ENCODE results near the gene CTXN2. TPM values are rescaled to one million over a fixed set of nuclear protein-coding genes. Genes with fewer than 3 reads are reported as not detected.

CTXN2 gene
- total and polyA plus RNA-seq, 9 donors = not detected

- no peaks in the 10 kb centered on the region for H3K4me1 ChIP-seq (ENCODE audit: control insufficient read depth, insufficient read depth, low read length)
- no peak for DNase-seq
- no peaks in the 10 kb centered on the region for H3K9me3 ChIP-seq (replicated peaks; ENCODE audit: control insufficient read depth, low read depth, low read length)
- no peaks in the 10 kb centered on the region for H3K27me3 ChIP-seq (ENCODE audit: control insufficient read depth, insufficient read depth, low read length)
- no CpG with 5 or more reads among the region's 1 CpG for WGBS (ENCODE audit: insufficient coverage)
- H3K4me3 ChIP-seq (ENCODE audit: low read length) = no peak within 1 kb of the TSS
- no peaks in the 10 kb centered on the region for H3K36me3 ChIP-seq (ENCODE audit: control insufficient read depth, insufficient read depth, low read length)
- H3K27ac ChIP-seq (ENCODE audit: low read length) = no peak within 1 kb of the TSS
Measured at GRCh38 chr15:48205981-48206380, 14.5 kb downstream of the CTXN2 start, which contains the start of gene SLC12A1. Gene SLC12A1, plus strand, starts transcription at chr15:48206302. Its CDS starts 1,418 bp downstream, at chr15:48207720.

DNA sequence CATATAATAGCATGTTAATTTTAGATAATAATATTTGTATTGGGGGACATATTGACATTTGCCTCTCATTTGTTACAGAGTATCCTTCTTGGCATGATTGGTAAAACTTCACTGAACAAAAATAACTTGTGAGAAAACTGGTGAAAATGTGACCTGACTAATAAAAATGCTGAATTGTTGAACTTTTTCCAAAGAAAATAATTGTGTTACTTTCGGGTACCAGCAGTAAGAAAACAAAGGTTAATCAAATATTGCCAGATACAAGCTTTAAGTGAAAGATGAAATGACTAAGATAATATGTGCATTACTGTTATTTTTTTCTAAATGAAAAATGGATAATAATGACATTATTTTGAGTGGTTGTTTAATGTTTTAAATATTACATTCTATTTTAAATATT, 29.8 kb downstream of the CTXN2 start:
- no peaks in the 10 kb centered on the region for H3K4me1 ChIP-seq (ENCODE audit: control insufficient read depth, insufficient read depth, low read length)
- no peaks in the 10 kb centered on the region for H3K27me3 ChIP-seq (ENCODE audit: control insufficient read depth, insufficient read depth, low read length)
- H3K27ac ChIP-seq (ENCODE audit: low read length) = no peak overlapping the region
- H3K4me3 ChIP-seq (ENCODE audit: low read length) = no peak overlapping the region
- no CpG with 5 or more reads among the region's 1 CpG for WGBS (ENCODE audit: insufficient coverage)
- DNase-seq = no peak
- H3K36me3 ChIP-seq (ENCODE audit: control insufficient read depth, insufficient read depth, low read length) = no peaks in the 10 kb centered on the region
- H3K9me3 ChIP-seq (replicated peaks; ENCODE audit: control insufficient read depth, low read depth, low read length) = no peaks in the 10 kb centered on the region

DNA sequence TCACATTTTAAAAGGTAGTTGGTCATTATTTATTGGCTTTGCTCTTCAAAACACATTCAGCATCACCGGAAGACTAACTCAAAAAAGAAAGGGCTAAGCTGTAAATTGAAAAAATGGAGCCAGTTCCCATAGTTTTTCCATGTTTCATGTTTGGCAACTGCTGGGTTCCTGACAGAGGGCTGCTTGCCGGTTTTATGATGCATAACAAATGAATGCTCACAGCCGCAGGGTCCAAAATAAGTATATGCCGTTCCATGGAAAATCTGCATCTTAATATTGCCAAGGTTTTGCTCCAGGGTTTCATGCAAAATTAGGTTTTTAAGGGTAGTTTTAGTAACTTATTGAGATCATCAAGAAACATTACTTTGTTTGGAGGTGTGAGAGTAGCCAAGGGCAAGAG, 30.4 kb downstream of the CTXN2 start:
- WGBS (ENCODE audit: insufficient coverage) = 59% methylated on average over 2 of the region's 4 CpGs
- DNase-seq = peak; percentile 21
- no peak overlapping the region for H3K4me3 ChIP-seq (ENCODE audit: low read length)

DNA sequence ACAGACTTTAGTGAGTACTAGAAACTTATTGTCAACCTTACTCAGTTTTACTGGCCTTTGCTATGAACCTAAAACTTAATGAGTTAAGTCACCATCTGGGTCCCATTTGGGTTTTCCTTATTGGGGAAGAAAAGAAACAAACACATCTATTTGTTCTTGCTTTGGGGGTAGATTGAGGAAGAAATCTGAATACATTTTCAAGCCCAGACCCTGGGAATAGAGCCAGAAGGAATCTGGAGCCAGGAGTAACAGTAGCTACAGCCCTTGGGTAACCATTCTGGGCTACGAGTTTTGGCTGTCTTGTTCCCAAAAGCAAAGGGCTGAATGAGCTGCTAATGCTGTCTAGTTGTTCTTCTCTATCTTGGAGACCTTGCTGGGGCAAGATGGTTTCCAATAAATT, 31.2 kb downstream of the CTXN2 start:
- no peak overlapping the region for H3K27ac ChIP-seq (ENCODE audit: low read length)
- no peaks in the 10 kb centered on the region for H3K9me3 ChIP-seq (replicated peaks; ENCODE audit: control insufficient read depth, low read depth, low read length)
- H3K4me1 ChIP-seq (ENCODE audit: control insufficient read depth, insufficient read depth, low read length) = no peaks in the 10 kb centered on the region
- DNase-seq = peak; percentile 30
- whole genome bisulfite sequencing (ENCODE audit: insufficient coverage) = 10% methylated on average over 1 of the region's 1 CpG
- H3K4me3 ChIP-seq (ENCODE audit: low read length) = no peak overlapping the region
- no peaks in the 10 kb centered on the region for H3K27me3 ChIP-seq (ENCODE audit: control insufficient read depth, insufficient read depth, low read length)
- no peaks in the 10 kb centered on the region for H3K36me3 ChIP-seq (ENCODE audit: control insufficient read depth, insufficient read depth, low read length)

More for the DNA sequence above, 30.4 kb downstream of the CTXN2 start:
- Histone ChIP-seq H3K27ac (ENCODE audit: low read length) (no peak overlapping the region), H3K9me3 (replicated peaks; ENCODE audit: control insufficient read depth, low read depth, low read length) (no peaks in the 10 kb centered on the region), H3K27me3 (ENCODE audit: control insufficient read depth, insufficient read depth, low read length) (no peaks in the 10 kb centered on the region), H3K36me3 (ENCODE audit: control insufficient read depth, insufficient read depth, low read length) (no peaks in the 10 kb centered on the region), H3K4me1 (ENCODE audit: control insufficient read depth, insufficient read depth, low read length) (no peaks in the 10 kb centered on the region)

DNA sequence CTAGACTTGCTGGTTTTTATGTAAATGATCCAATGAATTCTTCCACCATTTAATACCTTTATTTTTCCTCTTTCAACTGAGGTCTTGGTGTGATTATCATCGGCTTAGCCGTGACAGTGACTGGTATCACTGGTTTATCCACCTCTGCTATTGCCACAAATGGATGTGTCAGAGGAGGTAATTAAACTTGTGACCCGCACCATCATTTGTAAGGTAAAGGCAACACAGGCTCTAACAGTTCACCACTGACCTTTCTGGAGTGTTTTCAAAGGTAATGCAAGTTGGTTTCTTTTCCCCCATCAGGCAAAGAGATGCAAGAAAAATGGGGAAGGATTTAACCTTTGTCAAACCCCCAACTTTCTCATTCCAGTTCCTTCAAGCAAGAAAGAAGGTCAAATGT, 34.3 kb downstream of the CTXN2 start:
- H3K4me3 ChIP-seq (ENCODE audit: low read length) = no peak overlapping the region
- H3K27ac ChIP-seq (ENCODE audit: low read length) = no peak overlapping the region
- H3K4me1 ChIP-seq (ENCODE audit: control insufficient read depth, insufficient read depth, low read length) = no peaks in the 10 kb centered on the region
- no peaks in the 10 kb centered on the region for H3K27me3 ChIP-seq (ENCODE audit: control insufficient read depth, insufficient read depth, low read length)
- H3K9me3 ChIP-seq (replicated peaks; ENCODE audit: control insufficient read depth, low read depth, low read length) = no peaks in the 10 kb centered on the region
- no peak for DNase-seq
- WGBS (ENCODE audit: insufficient coverage) = 90% methylated on average over 2 of the region's 3 CpGs
- H3K36me3 ChIP-seq (ENCODE audit: control insufficient read depth, insufficient read depth, low read length) = no peaks in the 10 kb centered on the region

- Histone ChIP-seq H3K36me3 (ENCODE audit: control insufficient read depth, insufficient read depth, low read length) (no peaks in the 10 kb centered on the region), H3K4me3 (ENCODE audit: low read length) (no peak overlapping the region), H3K4me1 (ENCODE audit: control insufficient read depth, insufficient read depth, low read length) (no peaks in the 10 kb centered on the region), H3K9me3 (replicated peaks; ENCODE audit: control insufficient read depth, low read depth, low read length) (no peaks in the 10 kb centered on the region), H3K27me3 (ENCODE audit: control insufficient read depth, insufficient read depth, low read length) (no peaks in the 10 kb centered on the region), H3K27ac (ENCODE audit: low read length) (no peak overlapping the region)
- WGBS (ENCODE audit: insufficient coverage) = 69% methylated on average over 4 of the region's 5 CpGs
- no peak for DNase-seq
Measured at GRCh38 chr15:48230498-48230897, 39.0 kb downstream of the CTXN2 start.

DNA sequence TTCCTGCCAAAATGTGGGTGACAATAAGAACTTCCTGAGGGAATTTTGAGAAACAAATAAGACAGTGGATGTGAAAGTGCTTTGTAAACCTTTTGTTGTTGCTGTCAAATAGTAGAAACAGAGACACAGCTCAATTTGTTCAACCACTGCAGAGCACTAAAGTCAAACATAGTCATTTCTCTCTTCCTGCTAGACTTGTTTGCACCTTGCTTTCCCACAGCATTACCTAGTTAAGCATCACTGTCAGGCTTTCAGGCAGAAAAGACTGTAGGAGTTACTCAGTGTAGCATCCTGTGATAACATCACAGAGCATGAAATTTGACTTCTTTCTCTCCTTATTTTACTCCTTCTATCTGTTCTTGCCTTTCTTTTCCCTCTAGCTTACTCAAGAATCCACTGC, 41.8 kb downstream of the CTXN2 start:
- no peak overlapping the region for H3K27ac ChIP-seq (ENCODE audit: low read length)
- DNase-seq = no peak

GRCh38 chr15:48239334-48239733, 47.9 kb downstream of the CTXN2 start:
- no peaks in the 10 kb centered on the region for H3K27me3 ChIP-seq (ENCODE audit: control insufficient read depth, insufficient read depth, low read length)
- no peaks in the 10 kb centered on the region for H3K9me3 ChIP-seq (replicated peaks; ENCODE audit: control insufficient read depth, low read depth, low read length)
- no peaks in the 10 kb centered on the region for H3K4me1 ChIP-seq (ENCODE audit: control insufficient read depth, insufficient read depth, low read length)
- H3K27ac ChIP-seq (ENCODE audit: low read length) = no peak overlapping the region
- WGBS (ENCODE audit: insufficient coverage) = 100% methylated on average over 2 of the region's 4 CpGs
- no peak for DNase-seq
- no peak overlapping the region for H3K4me3 ChIP-seq (ENCODE audit: low read length)
- no peaks in the 10 kb centered on the region for H3K36me3 ChIP-seq (ENCODE audit: control insufficient read depth, insufficient read depth, low read length)

More for the DNA sequence above, 41.8 kb downstream of the CTXN2 start:
- Histone ChIP-seq H3K36me3 (ENCODE audit: control insufficient read depth, insufficient read depth, low read length) (no peaks in the 10 kb centered on the region), H3K4me3 (ENCODE audit: low read length) (no peak overlapping the region), H3K9me3 (replicated peaks; ENCODE audit: control insufficient read depth, low read depth, low read length) (no peaks in the 10 kb centered on the region), H3K27me3 (ENCODE audit: control insufficient read depth, insufficient read depth, low read length) (no peaks in the 10 kb centered on the region), H3K4me1 (ENCODE audit: control insufficient read depth, insufficient read depth, low read length) (no peaks in the 10 kb centered on the region)

DNA sequence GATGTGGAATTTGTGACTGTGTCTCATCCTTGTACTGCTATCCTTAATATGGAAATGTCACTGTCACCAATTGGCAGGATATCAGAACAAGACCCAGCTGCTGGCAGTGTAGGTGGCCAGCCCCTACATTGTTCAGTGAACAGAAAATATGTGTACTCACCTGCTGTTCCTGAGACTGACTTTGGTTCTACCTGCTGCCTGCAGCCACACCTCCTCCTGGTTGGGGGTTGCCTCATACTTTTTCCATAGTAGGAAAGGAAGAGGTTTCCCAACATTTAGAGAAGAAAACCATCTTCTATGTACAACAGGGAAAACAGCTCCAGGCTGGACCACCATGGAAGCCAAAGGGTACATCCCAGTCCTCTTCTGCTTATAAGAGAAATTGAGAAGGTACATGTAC, 50.5 kb downstream of the CTXN2 start:
- Histone ChIP-seq H3K36me3 (ENCODE audit: control insufficient read depth, insufficient read depth, low read length) (no peaks in the 10 kb centered on the region), H3K27me3 (ENCODE audit: control insufficient read depth, insufficient read depth, low read length) (no peaks in the 10 kb centered on the region), H3K9me3 (replicated peaks; ENCODE audit: control insufficient read depth, low read depth, low read length) (no peaks in the 10 kb centered on the region), H3K4me3 (ENCODE audit: low read length) (no peak overlapping the region), H3K27ac (ENCODE audit: low read length) (no peak overlapping the region), H3K4me1 (ENCODE audit: control insufficient read depth, insufficient read depth, low read length) (no peaks in the 10 kb centered on the region)
- no peak for DNase-seq

DNA sequence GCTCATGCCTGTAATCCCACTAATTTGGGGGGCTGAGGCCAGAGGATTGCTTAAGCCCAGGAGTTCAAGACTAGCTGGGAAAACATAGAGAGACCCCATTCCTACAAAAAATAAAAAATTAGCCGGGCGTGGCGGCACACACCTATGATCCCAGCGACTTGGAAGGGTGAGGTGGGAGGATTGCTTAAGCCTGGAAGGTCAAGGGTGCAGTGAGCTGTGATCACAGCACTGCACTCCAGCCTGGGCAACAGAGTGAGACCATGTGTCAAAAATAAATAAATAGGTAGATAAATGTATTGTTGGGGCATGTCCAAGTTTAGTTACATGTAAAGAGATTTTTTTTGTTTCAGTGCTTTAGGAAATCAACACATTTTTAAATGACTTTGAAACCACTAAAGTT, 51.1 kb downstream of the CTXN2 start:
- H3K4me3 ChIP-seq (ENCODE audit: low read length) = no peak overlapping the region
- WGBS (ENCODE audit: insufficient coverage) = 93% methylated on average over 3 of the region's 4 CpGs
- DNase-seq = no peak
- H3K27ac ChIP-seq (ENCODE audit: low read length) = no peak overlapping the region
- no peaks in the 10 kb centered on the region for H3K27me3 ChIP-seq (ENCODE audit: control insufficient read depth, insufficient read depth, low read length)
- no peaks in the 10 kb centered on the region for H3K4me1 ChIP-seq (ENCODE audit: control insufficient read depth, insufficient read depth, low read length)
- H3K9me3 ChIP-seq (replicated peaks; ENCODE audit: control insufficient read depth, low read depth, low read length) = no peaks in the 10 kb centered on the region
- H3K36me3 ChIP-seq (ENCODE audit: control insufficient read depth, insufficient read depth, low read length) = no peaks in the 10 kb centered on the region

DNA sequence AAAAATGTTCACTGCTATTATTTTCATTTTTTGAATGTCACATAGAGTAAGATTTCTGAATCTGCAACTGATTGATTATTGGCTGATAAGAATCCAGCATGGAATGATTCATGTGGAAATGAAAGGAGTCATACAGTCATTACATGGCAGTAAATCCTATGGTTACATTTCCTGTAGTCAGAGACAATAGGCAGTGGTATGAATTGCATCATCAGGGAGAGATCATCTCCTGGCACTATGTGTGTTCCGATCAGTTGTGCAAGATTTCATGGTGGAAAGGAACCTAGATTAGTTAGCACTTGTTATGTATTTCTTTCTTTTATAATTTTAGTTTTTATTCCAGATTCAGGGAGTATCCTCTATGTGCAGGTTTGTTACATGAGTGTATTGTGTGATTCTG, 53.5 kb downstream of the CTXN2 start:
- H3K27me3 ChIP-seq (ENCODE audit: control insufficient read depth, insufficient read depth, low read length) = no peaks in the 10 kb centered on the region
- no CpG with 5 or more reads among the region's 1 CpG for WGBS (ENCODE audit: insufficient coverage)
- DNase-seq = no peak
- H3K36me3 ChIP-seq (ENCODE audit: control insufficient read depth, insufficient read depth, low read length) = no peaks in the 10 kb centered on the region
- H3K9me3 ChIP-seq (replicated peaks; ENCODE audit: control insufficient read depth, low read depth, low read length) = no peaks in the 10 kb centered on the region
- H3K4me1 ChIP-seq (ENCODE audit: control insufficient read depth, insufficient read depth, low read length) = no peaks in the 10 kb centered on the region
- H3K4me3 ChIP-seq (ENCODE audit: low read length) = no peak overlapping the region
- no peak overlapping the region for H3K27ac ChIP-seq (ENCODE audit: low read length)

Data from muscle of leg (tissue), 11 donors.